Measurements from ENCODE around the gene CYBC1. TPM values are rescaled to one million over a fixed set of nuclear protein-coding genes. Genes with fewer than 3 reads are reported as not detected.

CYBC1 gene
- total and polyA plus RNA-seq, 9 of the 15 experiments (the other 6 are each of a cell fraction or from before 2014, with no cell fraction given), result 1.3 to 71.8 (median 49.9) TPM

- TF ChIP-seq MTF1 (CRISPR knock-in tag; IDR thresholded peaks at IDR 0.05; ENCODE audit: borderline replicate concordance) (no peak), MTA2 (IDR thresholded peaks at IDR 0.05; ENCODE audit: low read depth) (no peak), TRIM25 (IDR thresholded peaks at IDR 0.05; ENCODE audit: borderline replicate concordance) (0 out of 2 replicates have a peak, but pooled peaks have one; percentile 28), GATAD2B (IDR thresholded peaks at IDR 0.05; ENCODE audit: borderline replicate concordance) (peak; percentile 82; the same call in 1 of the 2 replicates), ZNF239 (CRISPR knock-in tag; IDR thresholded peaks at IDR 0.05) (peak; percentile 51), SREBF1 (IDR thresholded peaks at IDR 0.05; ENCODE audit: borderline replicate concordance, low read depth, low read length) (no peak; the same call in 1 of the 2 replicates), MTA3 (IDR thresholded peaks at IDR 0.05; ENCODE audit: borderline replicate concordance) (peak; percentile 85; the same call in 1 of the 2 replicates), CTCF (IDR thresholded peaks at IDR 0.05 in 2 of 3, conservative IDR thresholded peaks at IDR 0.05 in 1 of 3; ENCODE audit: insufficient read depth in 2 of 3, low read depth in 1 of 3, low read length in 3 of 3) (peak; percentile 79 to 97 (median 93)), CBX5 (IDR thresholded peaks at IDR 0.05; ENCODE audit: borderline replicate concordance, low read depth) (no peak), ZNF449 (CRISPR knock-in tag; IDR thresholded peaks at IDR 0.05) (no peak), MAFK (IDR thresholded peaks at IDR 0.05; ENCODE audit: low read length) (no peak; the same call in 1 of the 2 replicates), CTBP1 (IDR thresholded peaks at IDR 0.05; ENCODE audit: borderline replicate concordance) (peak; percentile 90; the same call in 1 of the 2 replicates), TEAD1 (CRISPR knock-in tag; IDR thresholded peaks at IDR 0.05) (peak in 1 of 2 experiments; percentile 95; a peak in 2 of 4 replicates), TCFL5 (CRISPR knock-in tag; conservative IDR thresholded peaks at IDR 0.05) (no peak), KDM4B (IDR thresholded peaks at IDR 0.05; ENCODE audit: borderline replicate concordance in 2 of 2, low read depth in 1 of 2) (no peak), TFAP4 (CRISPR knock-in tag; IDR thresholded peaks at IDR 0.05; ENCODE audit: borderline replicate concordance) (peak; percentile 78), HEY1 (CRISPR knock-in tag; IDR thresholded peaks at IDR 0.05; ENCODE audit: borderline replicate concordance) (no peak)
These were observed 43.9 kb upstream of the CYBC1 start (continued) for GRCh38 chr17:82494236-82495055.

All from K562 (cell line).